WERI-Rb-1 (cell line): ENCODE data around the gene SPCS1.
"Not testable (repeated sequence)": the region's sequence is repeated elsewhere in the genome, so short reads cannot be mapped to it uniquely, and the experiment has no call there.

ENCODE experiments used
- DNase-seq: peaks from one replicate; pipeline ENCODE4 v3.0.0-alpha.2; 2020
- H3K27ac ChIP-seq: fragments of 250-450 bp; sonication (Bioruptor Pico); 2 replicates; pipeline ENCODE4 v1.5.1; 2020; ENCODE audit warnings: mild to moderate bottlenecking, moderate library complexity
- H3K27me3 ChIP-seq: fragments of 250-450 bp; sonication (Bioruptor Pico); 2 replicates; pipeline ENCODE4 v1.5.1; 2021; ENCODE audit warnings: mild to moderate bottlenecking, low read depth, moderate library complexity; ENCODE audit not compliant: insufficient read depth, severe bottlenecking
- H3K36me3 ChIP-seq: fragments of 250-450 bp; sonication (Bioruptor Pico); 2 replicates; pipeline ENCODE4 v1.5.1; 2020; ENCODE audit warnings: mild to moderate bottlenecking, moderate library complexity
- H3K4me3 ChIP-seq: 2 replicates; pipeline ENCODE4 v1.5.1; 2011; ENCODE audit warnings: low read depth, mild to moderate bottlenecking, control low read depth, low read length
- H3K9me3 ChIP-seq: fragments of 250-450 bp; sonication (Bioruptor Pico); 2 replicates; pipeline ENCODE4 v1.5.1; 2021; ENCODE audit warnings: mild to moderate bottlenecking, moderate library complexity; ENCODE audit not compliant: severe bottlenecking
- CTCF ChIP-seq: IDR thresholded peaks from 2 replicates; pipeline ENCODE4 v1.5.1; 2011; ENCODE audit warnings: low read depth, mild to moderate bottlenecking, control low read depth, inconsistent platforms, low read length

The SPCS1 gene

GRCh38 chr3:52719618-52720017 lies 13.7 kb downstream of the SPCS1 start:
- TF ChIP-seq CTCF, result no peak
- H3K27me3 ChIP-seq, result no peaks in the 10 kb centered on the region
- no peak overlapping the region for H3K27ac ChIP-seq
- no peak overlapping the region for H3K4me3 ChIP-seq
- peaks cover 4% of the 10 kb centered on the region for H3K9me3 ChIP-seq
- H3K36me3 ChIP-seq, result peaks cover 25% of the 10 kb centered on the region
- DNase-seq, result no peak

- no peak for TF ChIP-seq CTCF
- Histone ChIP-seq H3K27ac (no peak overlapping the region), H3K27me3 (no peaks in the 10 kb centered on the region), H3K9me3 (peaks cover 4% of the 10 kb centered on the region), H3K4me3 (no peak overlapping the region), H3K36me3 (peaks cover 25% of the 10 kb centered on the region)
- DNase-seq, result no peak
Observed at GRCh38 chr3:52721002-52721729, 15.3 kb downstream of the SPCS1 start.

- DNase-seq, result no peak
- H3K27me3 ChIP-seq, result no peaks in the 10 kb centered on the region
- no peak overlapping the region for H3K27ac ChIP-seq
- TF ChIP-seq CTCF, result no peak
- no peak overlapping the region for H3K4me3 ChIP-seq
- peaks cover 25% of the 10 kb centered on the region for H3K36me3 ChIP-seq
- H3K9me3 ChIP-seq, result peaks cover 4% of the 10 kb centered on the region
Observed at GRCh38 chr3:52721730-52722008, 15.8 kb downstream of the SPCS1 start.

- Histone ChIP-seq H3K36me3 (peaks cover 26% of the 10 kb centered on the region), H3K4me3 (no peak overlapping the region), H3K9me3 (peaks cover 7% of the 10 kb centered on the region), H3K27me3 (no peaks in the 10 kb centered on the region), H3K27ac (no peak overlapping the region)
- no peak for DNase-seq
- no peak for TF ChIP-seq CTCF
Observed at GRCh38 chr3:52722491-52722890, 16.6 kb downstream of the SPCS1 start.

- no peak overlapping the region for H3K4me3 ChIP-seq
- H3K36me3 ChIP-seq, result peaks cover 23% of the 10 kb centered on the region
- DNase-seq, result no peak
- no peaks in the 10 kb centered on the region for H3K27me3 ChIP-seq
- TF ChIP-seq CTCF, result no peak
- H3K9me3 ChIP-seq, result peaks cover 7% of the 10 kb centered on the region
- H3K27ac ChIP-seq, result no peak overlapping the region
Observed at GRCh38 chr3:52723935-52724334, 18.0 kb downstream of the SPCS1 start.

- H3K36me3 ChIP-seq, result peaks cover 20% of the 10 kb centered on the region
- H3K27ac ChIP-seq, result no peak overlapping the region
- H3K27me3 ChIP-seq, result no peaks in the 10 kb centered on the region
- no peak for TF ChIP-seq CTCF
- peaks cover 10% of the 10 kb centered on the region for H3K9me3 ChIP-seq
- no peak overlapping the region for H3K4me3 ChIP-seq
- no peak for DNase-seq
Observed at GRCh38 chr3:52724511-52724910, 18.6 kb downstream of the SPCS1 start.

- H3K27me3 ChIP-seq, DNase-seq, H3K27ac ChIP-seq, H3K4me3 ChIP-seq: not testable (repeated sequence)
- Histone ChIP-seq H3K9me3 (peaks cover 32% of the 10 kb centered on the region), H3K36me3 (peaks cover 46% of the 10 kb centered on the region)
Observed at GRCh38 chr3:52728753-52729152, 22.8 kb downstream of the SPCS1 start.
